Left ventricle myocardium inferior (tissue), 1 donor: ENCODE results near the gene CLMN. TPM values are rescaled to one million over a fixed set of nuclear protein-coding genes. Genes with fewer than 3 reads are reported as not detected.

Experiments used
- DNase-seq: peaks from one replicate; pipeline ENCODE4 v3.0.0-alpha.2; 2020
- H3K27ac ChIP-seq: fragments of 200-600 bp; replicated peaks from 2 replicates; pipeline ENCODE4 v1.8.0; 2021
- H3K27me3 ChIP-seq: fragments of 200-600 bp; 2 replicates; pipeline ENCODE4 v1.8.0; 2021; ENCODE audit warnings: low read depth
- H3K36me3 ChIP-seq: fragments of 200-600 bp; 2 replicates; pipeline ENCODE4 v1.8.0; 2021
- H3K4me1 ChIP-seq: fragments of 200-600 bp; 2 replicates; pipeline ENCODE4 v1.8.0; 2021
- H3K4me3 ChIP-seq: fragments of 200-600 bp; 2 replicates; pipeline ENCODE4 v1.8.0; 2021; ENCODE audit warnings: mild to moderate bottlenecking, moderate library complexity
- H3K9me3 ChIP-seq: fragments of 200-600 bp; replicated peaks from 2 replicates; pipeline ENCODE4 v1.8.0; 2021
- CTCF ChIP-seq: fragments of 200-600 bp; IDR thresholded peaks from 2 replicates; pipeline ENCODE4 v1.8.0; 2021; ENCODE audit warnings: antibody characterized with exemption, mild to moderate bottlenecking, borderline replicate concordance
- intact Hi-C: fragments of 100-400 bp; cut with micrococcal nuclease; formaldehyde crosslinking; loops from one replicate; pipeline ENCODE4 v1.11.0; 2022
- total RNA-seq: library from RNA; stranded (reverse); fragmentation: NEBNext Ultra II Directional; extraction: Animal tissue kit (Norgen Biotek cat#: 25700); gene quantifications from one replicate; pipeline ENCODE4 v1.2.1, GENCODE V29; 2021
- donor health status: DM: no; HTN: yes; CAD: no; lungs with severe emphysema.

Gene CLMN
- total RNA-seq, 1 donor from 2014 or later, result 3.7 TPM

GRCh38 chr14:95211721-95212504 is 107.8 kb downstream of the CLMN start:
- intact Hi-C loops, result no loop called here

GRCh38 chr14:95210699-95211098 is 109.0 kb downstream of the CLMN start:
- no peaks in the 10 kb centered on the region for H3K4me1 ChIP-seq
- no peak overlapping the region for H3K27ac ChIP-seq
- no peak overlapping the region for H3K4me3 ChIP-seq
- peaks cover 10% of the 10 kb centered on the region for H3K27me3 ChIP-seq
- H3K9me3 ChIP-seq, result peaks cover 3% of the 10 kb centered on the region
- DNase-seq, result no peak
- H3K36me3 ChIP-seq, result peaks cover 12% of the 10 kb centered on the region
- no peak for TF ChIP-seq CTCF
- intact Hi-C loops, result no loop called here

More at GRCh38 chr14:95211721-95212504, 107.8 kb downstream of the CLMN start:
- TF ChIP-seq CTCF, result no peak
- H3K4me1 ChIP-seq, result no peaks in the 10 kb centered on the region
- H3K27ac ChIP-seq, result no peak overlapping the region
- H3K9me3 ChIP-seq, result no peaks in the 10 kb centered on the region
- no peak for DNase-seq
- H3K36me3 ChIP-seq, result peaks cover 12% of the 10 kb centered on the region
- H3K27me3 ChIP-seq, result peaks cover 19% of the 10 kb centered on the region
- no peak overlapping the region for H3K4me3 ChIP-seq

- Histone ChIP-seq H3K4me1 (no peaks in the 10 kb centered on the region), H3K4me3 (no peak overlapping the region), H3K36me3 (peaks cover 31% of the 10 kb centered on the region), H3K27ac (no peak overlapping the region), H3K27me3 (peaks cover 13% of the 10 kb centered on the region), H3K9me3 (peaks cover 24% of the 10 kb centered on the region)
- no peak for DNase-seq
- no peak for TF ChIP-seq CTCF
- intact Hi-C loops, result no loop called here
Observed at GRCh38 chr14:95208598-95208997, 111.1 kb downstream of the CLMN start.

GRCh38 chr14:95207475-95208233 is 112.1 kb downstream of the CLMN start:
- H3K9me3 ChIP-seq, result peaks cover 24% of the 10 kb centered on the region
- peaks cover 15% of the 10 kb centered on the region for H3K27me3 ChIP-seq
- H3K27ac ChIP-seq, result no peak overlapping the region
- TF ChIP-seq CTCF, result no peak
- peaks cover 36% of the 10 kb centered on the region for H3K36me3 ChIP-seq
- H3K4me3 ChIP-seq, result no peak overlapping the region
- no peaks in the 10 kb centered on the region for H3K4me1 ChIP-seq
- intact Hi-C loops, result no loop called here
- DNase-seq, result no peak

- H3K27me3 ChIP-seq, result peaks cover 18% of the 10 kb centered on the region
- H3K27ac ChIP-seq, result no peak overlapping the region
- intact Hi-C loops, result no loop called here
- H3K36me3 ChIP-seq, result peaks cover 46% of the 10 kb centered on the region
- TF ChIP-seq CTCF, result no peak
- no peaks in the 10 kb centered on the region for H3K4me1 ChIP-seq
- H3K9me3 ChIP-seq, result peaks cover 27% of the 10 kb centered on the region
- no peak overlapping the region for H3K4me3 ChIP-seq
- no peak for DNase-seq
Observed at GRCh38 chr14:95206534-95206933, 113.2 kb downstream of the CLMN start.
